GM19438 (cell line): ENCODE results near the gene PTGDR.

Experiments
- ATAC-seq: cut with Tn5 transposase; IDR thresholded peaks from one replicate; pipeline ENCODE4 v1.9.1; 2021; ENCODE audit warnings: low read depth; ENCODE audit not compliant: unreplicated experiment

Gene PTGDR

DNA sequence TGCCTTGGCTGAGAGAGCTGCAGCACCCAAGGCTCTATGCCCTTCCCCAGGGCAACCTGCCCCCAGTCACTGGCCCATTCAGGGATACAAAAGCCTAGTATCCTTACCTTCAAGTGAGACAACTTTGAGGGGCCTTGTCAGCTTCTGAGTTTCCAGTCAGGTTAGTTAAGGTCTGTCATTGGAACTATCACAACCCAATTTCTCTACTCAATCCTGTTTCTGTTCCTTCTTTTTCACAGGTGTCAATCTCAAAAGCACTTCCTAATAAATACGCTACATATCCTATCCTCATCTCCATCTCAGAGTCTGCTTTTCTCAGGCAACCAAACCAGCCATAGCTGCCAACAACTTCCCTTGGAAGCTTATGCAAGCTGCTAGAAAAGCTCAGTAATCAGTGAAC lies 4.9 kb upstream of the PTGDR start:
- no peak for ATAC-seq

GRCh38 chr14:52263190-52263589 lies 4.3 kb upstream of the PTGDR start:
- no peak for ATAC-seq

GRCh38 chr14:52265253-52265652 lies 2.2 kb upstream of the PTGDR start:
- peak; percentile 59 for ATAC-seq

DNA sequence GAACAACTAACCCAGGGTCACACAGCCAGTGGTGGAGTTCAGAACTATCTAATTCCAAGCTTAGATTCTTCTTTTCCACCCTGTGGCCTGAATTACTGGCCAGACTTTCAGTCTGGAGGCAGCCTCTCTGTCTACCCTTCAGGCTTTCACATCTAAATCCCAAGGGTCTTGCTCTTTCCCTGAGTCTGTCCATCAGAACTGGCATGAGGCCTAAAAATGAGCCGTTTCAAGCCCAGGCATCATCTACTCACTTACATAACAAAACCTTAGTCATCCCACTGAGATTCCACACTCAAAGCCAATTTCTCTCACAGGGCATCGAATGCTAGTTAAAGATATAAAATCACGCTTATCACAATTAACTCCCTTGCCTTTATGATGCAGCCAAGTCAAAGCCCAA lies 1.3 kb upstream of the PTGDR start:
- no peak for ATAC-seq

DNA sequence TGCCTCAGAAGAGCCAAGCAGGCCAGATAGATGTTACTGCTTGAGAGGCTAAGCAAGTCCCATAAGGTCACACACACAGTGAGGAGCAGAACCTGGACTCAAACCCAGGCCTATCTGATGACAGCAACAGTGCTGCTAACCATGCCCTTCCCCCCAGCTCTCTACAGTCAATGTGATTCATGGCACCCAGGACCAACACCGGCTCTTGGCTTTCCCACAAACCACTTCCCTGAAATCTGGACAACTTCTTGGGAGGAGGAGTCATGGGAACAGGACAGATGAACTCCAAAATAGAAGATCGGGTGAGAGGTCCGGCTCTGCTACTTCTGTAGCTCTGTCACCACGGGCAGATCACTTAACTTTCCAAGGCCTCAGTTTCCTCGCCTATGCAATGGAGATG lies 716 bp upstream of the PTGDR start:
- no peak for ATAC-seq

GRCh38 chr14:52268279-52269061 lies 972 bp downstream of the PTGDR start:
- no peak for ATAC-seq

DNA sequence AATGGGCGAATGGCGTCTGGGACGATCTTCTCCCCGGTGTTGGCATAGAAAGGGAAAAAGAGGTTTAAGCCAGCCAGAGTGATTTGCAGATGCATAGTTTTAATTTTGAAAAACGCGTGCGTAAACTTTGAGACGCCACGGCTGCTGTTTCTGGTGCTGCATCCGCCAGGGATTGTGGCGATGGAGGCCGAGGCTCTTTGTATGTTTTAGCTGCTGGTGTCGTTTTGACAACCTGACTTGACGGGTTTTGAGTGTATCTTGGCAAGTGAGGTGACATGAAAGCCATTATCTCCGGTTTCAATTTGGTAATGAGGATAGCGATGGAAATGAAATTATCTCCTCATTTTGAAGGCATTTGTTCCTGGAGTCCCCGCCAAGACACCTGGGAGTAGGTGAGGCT lies 1.6 kb downstream of the PTGDR start:
- ATAC-seq: no peak

DNA sequence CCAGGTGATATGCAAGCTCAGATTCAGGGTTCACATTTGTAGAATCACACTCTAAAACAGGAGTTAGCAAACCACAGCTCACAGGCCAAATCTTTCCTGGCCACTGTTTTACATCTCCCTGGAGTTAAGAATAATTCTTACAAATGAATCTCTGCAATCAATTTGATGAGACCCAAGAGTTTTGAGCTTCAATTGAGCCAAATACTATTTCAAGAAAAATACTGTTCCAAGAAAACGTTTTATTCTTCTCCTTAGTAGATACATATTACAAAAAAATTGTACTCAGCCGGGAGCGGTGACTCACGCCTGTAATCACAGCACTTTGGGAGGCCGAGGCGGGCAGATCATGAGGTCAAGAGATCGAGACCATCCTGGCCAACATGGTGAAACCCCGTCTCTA lies 2.5 kb downstream of the PTGDR start:
- no peak for ATAC-seq

DNA sequence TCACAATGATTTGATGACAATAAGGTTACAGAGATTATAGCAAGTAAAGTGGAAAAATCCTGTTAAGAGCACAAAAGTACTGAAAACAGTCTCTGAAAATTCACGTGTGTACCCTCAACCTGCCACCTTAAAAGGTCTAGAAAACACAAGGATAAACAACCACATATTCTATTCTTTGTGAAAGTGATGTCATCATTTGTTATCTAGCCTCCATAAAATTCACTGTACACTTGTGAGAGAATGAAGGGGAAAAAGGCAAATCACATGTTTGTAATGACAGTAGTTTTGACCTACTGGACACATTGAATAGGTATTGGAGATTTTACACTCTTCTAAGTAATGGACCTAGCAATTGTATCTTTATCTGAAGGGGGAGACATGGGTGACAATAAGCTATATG lies 4.0 kb downstream of the PTGDR start:
- no peak for ATAC-seq

DNA sequence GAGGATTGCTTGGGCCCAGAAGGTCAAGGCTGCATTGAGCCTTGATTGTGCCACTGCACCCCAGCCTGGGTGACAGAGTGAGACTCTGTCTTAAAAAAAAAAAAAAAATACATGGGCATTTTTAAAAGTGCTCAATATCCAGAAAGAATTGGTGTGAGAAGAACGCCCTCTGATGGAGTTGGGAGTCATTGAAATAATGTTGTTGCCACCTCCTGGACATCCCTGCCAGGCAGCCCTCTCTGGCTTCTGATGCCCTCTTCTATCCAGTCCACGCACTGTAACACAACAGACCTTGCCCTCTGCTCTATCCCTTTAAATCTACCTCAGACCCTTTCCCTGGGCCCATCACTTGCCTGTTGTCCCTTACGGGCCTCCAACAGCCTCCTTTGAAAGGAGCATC lies 4.9 kb downstream of the PTGDR start:
- no peak for ATAC-seq

- no peak for ATAC-seq
These were observed 7.9 kb downstream of the PTGDR start for GRCh38 chr14:52275372-52275771.

DNA sequence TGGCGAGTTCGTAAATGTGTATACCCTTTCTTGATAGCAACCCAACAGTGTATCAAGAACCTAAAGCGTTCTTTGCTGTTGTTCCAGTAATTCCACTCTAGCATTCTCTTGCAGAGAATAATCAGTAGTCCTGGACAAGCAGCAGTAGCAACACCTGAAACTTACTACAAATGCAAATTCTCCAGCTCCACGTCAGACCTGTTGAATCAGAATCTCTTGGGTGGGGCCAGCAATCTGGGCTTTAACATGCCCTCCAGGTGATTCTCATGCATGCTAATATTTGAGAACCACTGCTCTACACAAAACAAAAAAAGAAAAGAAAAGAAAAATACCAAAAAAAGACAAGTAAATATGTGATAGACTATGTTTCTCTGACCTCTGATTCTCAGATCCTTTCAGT lies 10.1 kb downstream of the PTGDR start:
- no peak for ATAC-seq

- ATAC-seq: no peak
These were observed 11.9 kb downstream of the PTGDR start for GRCh38 chr14:52279408-52279807.

- no peak for ATAC-seq
These were observed 15.6 kb downstream of the PTGDR start for GRCh38 chr14:52283099-52283498.

- no peak for ATAC-seq
These were observed 19.5 kb downstream of the PTGDR start for GRCh38 chr14:52286661-52287649.

- no peak for ATAC-seq
These were observed 28.9 kb downstream of the PTGDR start for GRCh38 chr14:52296378-52296777.

DNA sequence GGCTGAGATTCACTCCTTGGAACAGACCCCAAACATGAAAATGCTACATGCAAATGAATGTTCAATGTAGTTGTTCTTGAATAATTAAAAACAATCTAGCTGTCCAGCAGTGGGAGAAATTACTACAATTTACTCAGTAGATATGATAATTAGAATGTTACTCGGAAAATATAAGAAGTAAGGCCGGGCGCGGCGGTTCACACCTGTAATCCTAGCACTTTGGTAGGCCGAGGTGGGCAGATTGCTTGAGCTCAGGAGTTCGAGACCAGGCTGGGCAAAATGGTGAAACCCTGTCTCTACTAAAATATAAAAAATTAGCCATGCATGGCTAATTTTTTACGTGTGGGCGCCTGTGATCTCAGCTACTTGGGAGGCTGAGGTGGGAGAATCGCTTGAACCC lies 31.3 kb downstream of the PTGDR start:
- ATAC-seq: no peak

- no peak for ATAC-seq
These were observed 32.3 kb downstream of the PTGDR start for GRCh38 chr14:52299692-52300278.

- ATAC-seq: no peak
These were observed 35.7 kb downstream of the PTGDR start for GRCh38 chr14:52303236-52303635.

- ATAC-seq: no peak
These were observed 36.9 kb downstream of the PTGDR start for GRCh38 chr14:52304248-52304904.

GRCh38 chr14:52305014-52305413 lies 37.5 kb downstream of the PTGDR start:
- ATAC-seq: no peak
